Transverse colon (tissue), 4 donors: Measurements from ENCODE around the gene SMG7.

ENCODE experiments used
- POLR2A ChIP-seq: fragments of 450-650 bp; IDR thresholded peaks from one replicate; pipeline ENCODE4 v1.6.1; 2016; ENCODE audit warnings: antibody characterized with exemption, mild to moderate bottlenecking, moderate library complexity
- POLR2AphosphoS5 ChIP-seq, 3 donors: sonication (generic); formaldehyde crosslinking; IDR thresholded peaks; one replicate each; pipeline ENCODE4 v1.6.1; 2016; ENCODE audit warnings: antibody characterized with exemption in 3 of 3
- TF ChIP-seq, protein P1 (sequence below), 5 experiments: fragments of 200-600 bp in 3 of 5; fragments of 450-650 bp in 2 of 5; sonication (generic) in 3 of 5; IDR thresholded peaks; 1 replicate in 2 of 5; 2 replicates in 3 of 5; pipeline ENCODE4 v1.5.1; 2016 to 2017; ENCODE audit warnings: antibody characterized with exemption in 5 of 5, inconsistent platforms in 3 of 5, mild to moderate bottlenecking in 2 of 5, moderate library complexity in 1 of 5

DNA sequence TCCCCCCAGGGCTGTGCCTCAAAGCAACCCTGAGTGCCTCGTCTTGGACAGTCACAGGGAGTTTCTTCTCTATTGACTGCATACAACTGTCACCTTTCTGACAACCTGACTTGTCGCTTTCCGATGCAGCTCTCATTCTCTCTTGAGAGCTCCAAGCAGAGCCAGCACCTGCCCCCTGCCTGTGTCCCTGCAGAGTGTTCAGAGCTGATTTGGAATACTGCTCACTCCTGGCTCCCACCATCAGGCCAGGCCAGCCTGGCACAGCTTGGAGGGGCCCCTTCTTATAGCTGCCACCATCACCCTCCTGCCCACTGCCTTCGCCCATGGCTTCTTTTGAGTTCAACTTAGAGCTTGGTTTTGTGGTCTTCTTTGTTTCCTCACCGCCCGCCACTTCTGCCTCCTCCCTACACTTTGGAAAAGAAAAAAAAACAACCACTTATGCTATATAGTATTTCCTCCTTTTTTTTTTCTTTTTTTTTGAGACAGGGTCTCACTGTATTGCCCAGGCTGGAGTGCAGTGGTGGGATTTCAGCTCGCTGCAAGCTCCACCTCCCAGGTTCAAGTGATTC is 105.7 kb downstream of the SMG7 start:
- TF ChIP-seq POLR2A: no peak
- TF ChIP-seq, protein P1, sequence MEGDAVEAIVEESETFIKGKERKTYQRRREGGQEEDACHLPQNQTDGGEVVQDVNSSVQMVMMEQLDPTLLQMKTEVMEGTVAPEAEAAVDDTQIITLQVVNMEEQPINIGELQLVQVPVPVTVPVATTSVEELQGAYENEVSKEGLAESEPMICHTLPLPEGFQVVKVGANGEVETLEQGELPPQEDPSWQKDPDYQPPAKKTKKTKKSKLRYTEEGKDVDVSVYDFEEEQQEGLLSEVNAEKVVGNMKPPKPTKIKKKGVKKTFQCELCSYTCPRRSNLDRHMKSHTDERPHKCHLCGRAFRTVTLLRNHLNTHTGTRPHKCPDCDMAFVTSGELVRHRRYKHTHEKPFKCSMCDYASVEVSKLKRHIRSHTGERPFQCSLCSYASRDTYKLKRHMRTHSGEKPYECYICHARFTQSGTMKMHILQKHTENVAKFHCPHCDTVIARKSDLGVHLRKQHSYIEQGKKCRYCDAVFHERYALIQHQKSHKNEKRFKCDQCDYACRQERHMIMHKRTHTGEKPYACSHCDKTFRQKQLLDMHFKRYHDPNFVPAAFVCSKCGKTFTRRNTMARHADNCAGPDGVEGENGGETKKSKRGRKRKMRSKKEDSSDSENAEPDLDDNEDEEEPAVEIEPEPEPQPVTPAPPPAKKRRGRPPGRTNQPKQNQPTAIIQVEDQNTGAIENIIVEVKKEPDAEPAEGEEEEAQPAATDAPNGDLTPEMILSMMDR (IDR thresholded peaks at IDR 0.05): no peak
- no peak for TF ChIP-seq POLR2AphosphoS5 (IDR thresholded peaks at IDR 0.05)
